Measurements from ENCODE around the gene FRMD3. TPM values are rescaled to one million over a fixed set of nuclear protein-coding genes. Genes with fewer than 3 reads are reported as not detected.

Gene FRMD3
- polyA plus RNA-seq, 1 donor from 2014 or later, result 13.0 TPM

- Histone ChIP-seq H3K27me3 (ENCODE audit: insufficient read depth, low read depth, low read length) (no peaks in the 10 kb centered on the region), H3K4me2 (ENCODE audit: low read length) (no peak overlapping the region), H3K9me2 (ENCODE audit: insufficient read depth, low read length) (no peaks in the 10 kb centered on the region), H2AFZ (ENCODE audit: low read depth, low read length) (no peak overlapping the region), H3K9me3 (ENCODE audit: low read length) (no peaks in the 10 kb centered on the region), H3K4me3 (ENCODE audit: low read length) (no peak overlapping the region), H3K9ac (ENCODE audit: low read length) (no peak overlapping the region), H3K36me3 (ENCODE audit: insufficient read depth, low read length) (no peaks in the 10 kb centered on the region), H3K27ac (ENCODE audit: low read length) (no peak overlapping the region), H3F3A (ENCODE audit: insufficient read depth, low read length, poor library complexity, severe bottlenecking) (no peaks in the 10 kb centered on the region), H3K79me2 (replicated peaks; ENCODE audit: insufficient read depth, low read length) (no peaks in the 10 kb centered on the region), H4K20me1 (ENCODE audit: insufficient read depth) (no peaks in the 10 kb centered on the region)
- TF ChIP-seq EZH2 (IDR thresholded peaks at IDR 0.05; ENCODE audit: borderline replicate concordance, insufficient read depth, low read length, poor library complexity, severe bottlenecking) (no peak), REST (IDR thresholded peaks at IDR 0.05; ENCODE audit: borderline replicate concordance) (no peak), TAF1 (IDR thresholded peaks at IDR 0.05; ENCODE audit: low read depth) (no peak), RAD21 (conservative IDR thresholded peaks at IDR 0.05) (no peak), CTCF (IDR thresholded peaks at IDR 0.05; ENCODE audit: poor library complexity, severe bottlenecking) (no peak), POLR2AphosphoS5 (IDR thresholded peaks at IDR 0.05) (no peak), MXI1 (conservative IDR thresholded peaks at IDR 0.05; ENCODE audit: poor library complexity, severe bottlenecking) (no peak), EP300 (conservative IDR thresholded peaks at IDR 0.05; ENCODE audit: poor library complexity, severe bottlenecking) (no peak), SMC3 (conservative IDR thresholded peaks at IDR 0.05; ENCODE audit: poor library complexity) (no peak)
Observed at GRCh38 chr9:83296123-83296522, 242.1 kb downstream of the FRMD3 start.

- no peak overlapping the region for H3K4me2 ChIP-seq (ENCODE audit: low read length)
- no peaks in the 10 kb centered on the region for H3K27me3 ChIP-seq (ENCODE audit: insufficient read depth, low read depth, low read length)
- no peak overlapping the region for H3K27ac ChIP-seq (ENCODE audit: low read length)
- H4K20me1 ChIP-seq (ENCODE audit: insufficient read depth), result no peaks in the 10 kb centered on the region
- H3K36me3 ChIP-seq (ENCODE audit: insufficient read depth, low read length), result no peaks in the 10 kb centered on the region
- H3K9me2 ChIP-seq (ENCODE audit: insufficient read depth, low read length), result no peaks in the 10 kb centered on the region
- no peak overlapping the region for H3K9ac ChIP-seq (ENCODE audit: low read length)
- no peaks in the 10 kb centered on the region for H3K79me2 ChIP-seq (replicated peaks; ENCODE audit: insufficient read depth, low read length)
- H3K9me3 ChIP-seq (ENCODE audit: low read length), result no peaks in the 10 kb centered on the region
- no peak overlapping the region for H3K4me3 ChIP-seq (ENCODE audit: low read length)
- TF ChIP-seq POLR2AphosphoS5 (IDR thresholded peaks at IDR 0.05), result no peak
- no peak for TF ChIP-seq SMC3 (conservative IDR thresholded peaks at IDR 0.05; ENCODE audit: poor library complexity)
- TF ChIP-seq REST (IDR thresholded peaks at IDR 0.05; ENCODE audit: borderline replicate concordance), result no peak
- TF ChIP-seq MXI1 (conservative IDR thresholded peaks at IDR 0.05; ENCODE audit: poor library complexity, severe bottlenecking), result no peak
- no peak for TF ChIP-seq TAF1 (IDR thresholded peaks at IDR 0.05; ENCODE audit: low read depth)
- TF ChIP-seq EZH2 (IDR thresholded peaks at IDR 0.05; ENCODE audit: borderline replicate concordance, insufficient read depth, low read length, poor library complexity, severe bottlenecking), result no peak
- no peak for TF ChIP-seq CTCF (IDR thresholded peaks at IDR 0.05; ENCODE audit: poor library complexity, severe bottlenecking)
- no peak for TF ChIP-seq EP300 (conservative IDR thresholded peaks at IDR 0.05; ENCODE audit: poor library complexity, severe bottlenecking)
- no peak for TF ChIP-seq RAD21 (conservative IDR thresholded peaks at IDR 0.05)
- H2AFZ ChIP-seq (ENCODE audit: low read depth, low read length), result no peak overlapping the region
- no peaks in the 10 kb centered on the region for H3F3A ChIP-seq (ENCODE audit: insufficient read depth, low read length, poor library complexity, severe bottlenecking)
Observed at GRCh38 chr9:83294816-83295215, 243.4 kb downstream of the FRMD3 start.

Measured in neural cell (in vitro differentiated cells).